H9 (cell line): ENCODE measurements around the gene SARS1. TPM values are rescaled to one million over a fixed set of nuclear protein-coding genes. Genes with fewer than 3 reads are reported as not detected.

Experiments used
- DNase-seq: peaks from one replicate; pipeline ENCODE4 v3.0.0-alpha.2; 2017
- H2AFZ ChIP-seq: one replicate; pipeline ENCODE4 v1.6.1; 2013; ENCODE audit warnings: mild to moderate bottlenecking, low read length, control low read depth, moderate library complexity
- H2AK5ac ChIP-seq: 2 replicates; pipeline ENCODE4 v1.6.1; 2013; ENCODE audit warnings: low read length, control low read depth, mixed read lengths; ENCODE audit not compliant: insufficient read length
- H2BK120ac ChIP-seq: one replicate; pipeline ENCODE4 v1.6.1; 2013; ENCODE audit warnings: low read depth, mild to moderate bottlenecking, low read length, control low read depth, inconsistent platforms; ENCODE audit not compliant: poor library complexity, severe bottlenecking
- H2BK12ac ChIP-seq: 2 replicates; pipeline ENCODE4 v1.6.1; 2013; ENCODE audit warnings: low read length, control low read depth, mixed read lengths, low read depth; ENCODE audit not compliant: insufficient read length
- H2BK15ac ChIP-seq: 2 replicates; pipeline ENCODE4 v1.6.1; 2013; ENCODE audit warnings: low read depth, low read length, control low read depth
- H2BK20ac ChIP-seq: one replicate; pipeline ENCODE4 v1.6.1; 2013; ENCODE audit warnings: low read depth, mild to moderate bottlenecking, low read length, control low read depth, inconsistent platforms; ENCODE audit not compliant: poor library complexity, severe bottlenecking
- H2BK5ac ChIP-seq: 2 replicates; pipeline ENCODE4 v1.6.1; 2013; ENCODE audit warnings: low read length, control low read depth, mixed read lengths; ENCODE audit not compliant: insufficient read length
- H3K14ac ChIP-seq: 2 replicates; pipeline ENCODE4 v1.6.1; 2013; ENCODE audit warnings: low read length, control low read depth; ENCODE audit not compliant: insufficient read depth
- H3K18ac ChIP-seq: 2 replicates; pipeline ENCODE4 v1.6.1; 2013; ENCODE audit warnings: low read depth, mild to moderate bottlenecking, mixed read lengths, low read length, control low read depth; ENCODE audit not compliant: insufficient read length
- H3K23ac ChIP-seq: 2 replicates; pipeline ENCODE4 v1.6.1; 2013; ENCODE audit warnings: low read length, control low read depth, mixed read lengths, low read depth; ENCODE audit not compliant: insufficient read length
- H3K23me2 ChIP-seq: 2 replicates; pipeline ENCODE4 v1.6.1; 2013; ENCODE audit warnings: low read depth, mild to moderate bottlenecking, mixed read lengths, low read length, control low read depth; ENCODE audit not compliant: insufficient read length, poor library complexity, severe bottlenecking
- H3K27ac ChIP-seq: 2 replicates; pipeline ENCODE4 v1.5.1; 2013; ENCODE audit warnings: low read length, control low read depth, mixed read lengths, low read depth; ENCODE audit not compliant: insufficient read length
- H3K27me3 ChIP-seq: 2 replicates; pipeline ENCODE4 v1.6.1; 2013; ENCODE audit warnings: low read length, control low read depth, inconsistent platforms; ENCODE audit not compliant: insufficient read depth
- H3K4ac ChIP-seq: 2 replicates; pipeline ENCODE4 v1.6.1; 2013; ENCODE audit warnings: low read depth, mild to moderate bottlenecking, control low read depth, inconsistent platforms, low read length, moderate library complexity
- H3K4me1 ChIP-seq: 2 replicates; pipeline ENCODE4 v1.6.1; 2013; ENCODE audit warnings: low read length, control low read depth, inconsistent platforms; ENCODE audit not compliant: insufficient read depth
- H3K4me2 ChIP-seq: 2 replicates; pipeline ENCODE4 v1.6.1; 2013; ENCODE audit warnings: low read length, control low read depth, mixed read lengths; ENCODE audit not compliant: insufficient read length, insufficient read depth
- H3K56ac ChIP-seq: 2 replicates; pipeline ENCODE4 v1.6.1; 2013; ENCODE audit warnings: low read depth, mild to moderate bottlenecking, mixed read lengths, low read length, control low read depth; ENCODE audit not compliant: insufficient read length
- H3K79me1 ChIP-seq: 2 replicates; pipeline ENCODE4 v1.6.1; 2013; ENCODE audit warnings: low read depth, mild to moderate bottlenecking, moderate library complexity, low read length, control low read depth, inconsistent platforms; ENCODE audit not compliant: insufficient read depth, poor library complexity, severe bottlenecking
- H3K79me2 ChIP-seq: 2 replicates; pipeline ENCODE4 v1.6.1; 2013; ENCODE audit warnings: low read length, control low read depth, inconsistent platforms; ENCODE audit not compliant: insufficient read depth
- H3K9ac ChIP-seq: 2 replicates; pipeline ENCODE4 v1.6.1; 2013; ENCODE audit warnings: low read length, control low read depth, mixed read lengths; ENCODE audit not compliant: insufficient read length; ENCODE audit errors: extremely low read depth
- H3K9me3 ChIP-seq: one replicate; pipeline ENCODE4 v1.6.1; 2013; ENCODE audit warnings: low read depth, low read length, inconsistent platforms; ENCODE audit not compliant: control insufficient read depth
- H3T11ph ChIP-seq: one replicate; pipeline ENCODE4 v1.6.1; 2013; ENCODE audit warnings: mild to moderate bottlenecking, low read length, control low read depth, inconsistent platforms
- H4K20me1 ChIP-seq: one replicate; pipeline ENCODE4 v1.6.1; 2013; ENCODE audit not compliant: control insufficient read depth, insufficient read length, insufficient read depth
- H4K5ac ChIP-seq: 2 replicates; pipeline ENCODE4 v1.6.1; 2013; ENCODE audit warnings: low read depth, mild to moderate bottlenecking, mixed read lengths, low read length, control low read depth; ENCODE audit not compliant: insufficient read length
- H4K8ac ChIP-seq: replicated peaks from 2 replicates; pipeline ENCODE4 v1.6.1; 2013; ENCODE audit warnings: low read length, control low read depth, mixed read lengths, low read depth; ENCODE audit not compliant: insufficient read length
- H4K91ac ChIP-seq: 2 replicates; pipeline ENCODE4 v1.6.1; 2013; ENCODE audit warnings: low read depth, mild to moderate bottlenecking, moderate library complexity, mixed read lengths, low read length, control low read depth; ENCODE audit not compliant: insufficient read length
- H3K27ac Mint-ChIP-seq, 3 experiments: 2 replicates in 2 of 3; 3 replicates in 1 of 3; pipeline ENCODE4 v1.8.0; 2020 to 2021; ENCODE audit warnings: mixed read lengths in 3 of 3, mild to moderate bottlenecking in 1 of 3, moderate library complexity in 1 of 3
- H3K27me3 Mint-ChIP-seq: 2 replicates; pipeline ENCODE4 v1.8.0; 2021; ENCODE audit warnings: low read depth, mild to moderate bottlenecking, moderate library complexity, mixed read lengths
- H3K36me3 Mint-ChIP-seq, 3 experiments: 2 replicates in 2 of 3; 3 replicates in 1 of 3; pipeline ENCODE4 v1.8.0; 2020 to 2021; ENCODE audit warnings: low read depth in 3 of 3, mixed read lengths in 3 of 3; ENCODE audit not compliant: insufficient read depth in 1 of 3
- H3K4me1 Mint-ChIP-seq, 2 experiments: 2 replicates each; pipeline ENCODE4 v1.8.0; 2020; ENCODE audit warnings: mixed read lengths in 2 of 2
- H3K4me3 Mint-ChIP-seq, 2 experiments: 2 replicates in 1 of 2; 3 replicates in 1 of 2; pipeline ENCODE4 v1.8.0; 2020 to 2021; ENCODE audit warnings: mild to moderate bottlenecking in 2 of 2, mixed read lengths in 2 of 2, moderate library complexity in 1 of 2
- H3K9me3 Mint-ChIP-seq, 2 experiments: 2 replicates in 1 of 2; 3 replicates in 1 of 2; pipeline ENCODE4 v1.8.0; 2020; ENCODE audit warnings: mild to moderate bottlenecking in 2 of 2, mixed read lengths in 2 of 2, moderate library complexity in 1 of 2
- WGBS: extraction: QIAGEN DNeasy Blood & Tissue Kit; methylation state at CpG from one replicate; pipeline ENCODE4 v1.1.7; 2013; ENCODE audit warnings: missing lambda C conversion rate, low lambda C conversion rate, mixed read lengths; ENCODE audit not compliant: insufficient read length; ENCODE audit errors: extremely low coverage; 5-methylcytosine and 5-hydroxymethylcytosine counted together
- total RNA-seq: library from RNA; stranded (reverse); gene quantifications from 2 replicates; pipeline ENCODE4 v1.2.1, GENCODE V29; 2021
- TF ChIP-seq, protein P1 (sequence below): fragments of 200-600 bp; sonication (generic); conservative IDR thresholded peaks from 3 replicates; pipeline ENCODE4 v1.8.0; 2021; ENCODE audit warnings: antibody characterized with exemption, mild to moderate bottlenecking

The SARS1 gene
- total RNA-seq, 1 experiment from 2014 or later, result 139 TPM

DNA sequence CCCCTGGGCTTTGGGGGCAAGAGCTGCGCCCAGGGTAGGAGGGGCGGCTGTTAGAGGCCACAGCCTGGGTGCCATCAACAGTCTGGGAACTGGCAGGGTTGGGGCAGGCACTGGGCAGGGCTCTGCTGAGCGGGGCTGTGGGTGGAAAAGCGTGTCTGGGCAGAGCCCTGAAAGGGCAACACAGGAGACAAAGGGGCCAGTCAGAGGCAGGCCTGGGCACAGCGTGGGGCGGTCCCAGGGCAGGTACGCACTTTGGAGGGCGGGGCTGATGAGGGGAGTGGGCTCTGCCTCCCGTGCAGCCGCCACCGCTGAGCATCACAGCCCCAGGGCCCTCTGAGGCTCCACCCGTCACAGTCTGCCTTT is 49.5 kb downstream of the SARS1 start:
- peaks cover 18 to 26% of the 10 kb centered on the region in 2 experiments for H3K4me1 Mint-ChIP-seq
- H2AK5ac ChIP-seq, result no peak overlapping the region
- no peaks in the 10 kb centered on the region; the same call in 1 of the 2 replicates for H3K4me1 ChIP-seq
- no peak overlapping the region for H3K27ac ChIP-seq
- no peak overlapping the region for H2BK12ac ChIP-seq
- H2AFZ ChIP-seq, result no peak overlapping the region
- no peaks in the 10 kb centered on the region for H3K27me3 Mint-ChIP-seq
- no peak overlapping the region for H3K4me3 Mint-ChIP-seq
- H3K27me3 ChIP-seq, result no peaks in the 10 kb centered on the region
- H2BK120ac ChIP-seq, result no peak overlapping the region
- H2BK5ac ChIP-seq, result no peak overlapping the region
- no peak overlapping the region; a peak in 1 of 7 replicates for H3K27ac Mint-ChIP-seq
- no peaks in the 10 kb centered on the region for H3K23me2 ChIP-seq
- no peak overlapping the region for H3K9ac ChIP-seq
- no peak overlapping the region for H3T11ph ChIP-seq
- H3K9me3 ChIP-seq, result no peaks in the 10 kb centered on the region
- H4K8ac ChIP-seq, result no peak overlapping the region
- no peaks in the 10 kb centered on the region for H3K79me2 ChIP-seq
- H3K23ac ChIP-seq, result no peak overlapping the region
- peak; percentile 65 for DNase-seq
- H3K14ac ChIP-seq, result no peak overlapping the region
- H2BK20ac ChIP-seq, result no peak overlapping the region
- no peak overlapping the region for H3K18ac ChIP-seq
- no peak overlapping the region for H3K56ac ChIP-seq
- H3K36me3 Mint-ChIP-seq, result peaks cover 9 to 41% (median 29%) of the 10 kb centered on the region in 3 experiments; a peak in 6 of 7 replicates
- no peaks in the 10 kb centered on the region for H4K20me1 ChIP-seq
- H4K91ac ChIP-seq, result no peak overlapping the region
- WGBS, result no CpG with 5 or more reads among the region's 12 CpGs
- H4K5ac ChIP-seq, result no peak overlapping the region
- no peaks in the 10 kb centered on the region for H3K79me1 ChIP-seq
- TF ChIP-seq, protein P1, sequence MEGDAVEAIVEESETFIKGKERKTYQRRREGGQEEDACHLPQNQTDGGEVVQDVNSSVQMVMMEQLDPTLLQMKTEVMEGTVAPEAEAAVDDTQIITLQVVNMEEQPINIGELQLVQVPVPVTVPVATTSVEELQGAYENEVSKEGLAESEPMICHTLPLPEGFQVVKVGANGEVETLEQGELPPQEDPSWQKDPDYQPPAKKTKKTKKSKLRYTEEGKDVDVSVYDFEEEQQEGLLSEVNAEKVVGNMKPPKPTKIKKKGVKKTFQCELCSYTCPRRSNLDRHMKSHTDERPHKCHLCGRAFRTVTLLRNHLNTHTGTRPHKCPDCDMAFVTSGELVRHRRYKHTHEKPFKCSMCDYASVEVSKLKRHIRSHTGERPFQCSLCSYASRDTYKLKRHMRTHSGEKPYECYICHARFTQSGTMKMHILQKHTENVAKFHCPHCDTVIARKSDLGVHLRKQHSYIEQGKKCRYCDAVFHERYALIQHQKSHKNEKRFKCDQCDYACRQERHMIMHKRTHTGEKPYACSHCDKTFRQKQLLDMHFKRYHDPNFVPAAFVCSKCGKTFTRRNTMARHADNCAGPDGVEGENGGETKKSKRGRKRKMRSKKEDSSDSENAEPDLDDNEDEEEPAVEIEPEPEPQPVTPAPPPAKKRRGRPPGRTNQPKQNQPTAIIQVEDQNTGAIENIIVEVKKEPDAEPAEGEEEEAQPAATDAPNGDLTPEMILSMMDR, result no peak
- H3K4me2 ChIP-seq, result no peak overlapping the region
- no peaks in the 10 kb centered on the region; a peak in 1 of 5 replicates for H3K9me3 Mint-ChIP-seq
- no peak overlapping the region; the same call in 1 of the 2 replicates for H2BK15ac ChIP-seq
- H3K4ac ChIP-seq, result no peak overlapping the region
